Activated CD4-positive, alpha-beta T cell treated with anti-CD3 and anti-CD28 coated beads for 48 hours (primary cell): ENCODE data around the gene PHF21B.
A peak's percentile ranks its signal among the peaks of the same experiment; 100 is the strongest.

ENCODE experiments used
- DNase-seq: peaks from one replicate; pipeline ENCODE4 v3.0.0-alpha.2; 2020

The PHF21B gene

GRCh38 chr22:45013138-45013537 lies 3.3 kb upstream of the PHF21B start:
- no peak for DNase-seq

GRCh38 chr22:45010532-45010900 lies 711 bp upstream of the PHF21B start:
- DNase-seq = no peak

GRCh38 chr22:45008751-45009605 lies 827 bp downstream of the PHF21B start:
- no peak for DNase-seq

GRCh38 chr22:45008186-45008681 lies 1.6 kb downstream of the PHF21B start:
- peak; percentile 24 for DNase-seq

GRCh38 chr22:45007391-45008185 lies 2.2 kb downstream of the PHF21B start:
- DNase-seq = peak; percentile 23

GRCh38 chr22:45006964-45007390 lies 2.8 kb downstream of the PHF21B start:
- no peak for DNase-seq

- DNase-seq = no peak
Observed at GRCh38 chr22:45006111-45006963, 3.5 kb downstream of the PHF21B start.

- no peak for DNase-seq
Observed at GRCh38 chr22:45001653-45002052, 8.2 kb downstream of the PHF21B start.

- no peak for DNase-seq
Observed at GRCh38 chr22:45000330-45000729, 9.5 kb downstream of the PHF21B start.

GRCh38 chr22:44999687-45000086 lies 10.1 kb downstream of the PHF21B start:
- DNase-seq = no peak

GRCh38 chr22:44999231-44999630 lies 10.6 kb downstream of the PHF21B start:
- no peak for DNase-seq

- no peak for DNase-seq
Observed at GRCh38 chr22:44998296-44998695, 11.5 kb downstream of the PHF21B start.

GRCh38 chr22:44997060-44997459 lies 12.7 kb downstream of the PHF21B start:
- no peak for DNase-seq

GRCh38 chr22:44996648-44997047 lies 13.2 kb downstream of the PHF21B start:
- DNase-seq = no peak

- no peak for DNase-seq
Observed at GRCh38 chr22:44996120-44996519, 13.7 kb downstream of the PHF21B start.

GRCh38 chr22:44995715-44996114 lies 14.1 kb downstream of the PHF21B start:
- no peak for DNase-seq

- no peak for DNase-seq
Observed at GRCh38 chr22:44995105-44995514, 14.7 kb downstream of the PHF21B start.

GRCh38 chr22:44994399-44995104 lies 15.3 kb downstream of the PHF21B start:
- DNase-seq = no peak

- DNase-seq = no peak
Observed at GRCh38 chr22:44992166-44992565, 17.6 kb downstream of the PHF21B start.

- DNase-seq = no peak
Observed at GRCh38 chr22:44991218-44991617, 18.6 kb downstream of the PHF21B start.

GRCh38 chr22:44990810-44991209 lies 19.0 kb downstream of the PHF21B start:
- DNase-seq = no peak

GRCh38 chr22:44990328-44990727 lies 19.5 kb downstream of the PHF21B start:
- DNase-seq = no peak
